GM18511 (cell line): Measurements from ENCODE around the gene POU2AF1.
A peak's percentile ranks its signal among the peaks of the same experiment; 100 is the strongest.

Experiments used
- ATAC-seq: cut with Tn5 transposase; IDR thresholded peaks from one replicate; pipeline ENCODE4 v1.9.1; 2021; ENCODE audit warnings: mild to moderate bottlenecking, moderate library complexity; ENCODE audit not compliant: unreplicated experiment

The POU2AF1 gene

DNA sequence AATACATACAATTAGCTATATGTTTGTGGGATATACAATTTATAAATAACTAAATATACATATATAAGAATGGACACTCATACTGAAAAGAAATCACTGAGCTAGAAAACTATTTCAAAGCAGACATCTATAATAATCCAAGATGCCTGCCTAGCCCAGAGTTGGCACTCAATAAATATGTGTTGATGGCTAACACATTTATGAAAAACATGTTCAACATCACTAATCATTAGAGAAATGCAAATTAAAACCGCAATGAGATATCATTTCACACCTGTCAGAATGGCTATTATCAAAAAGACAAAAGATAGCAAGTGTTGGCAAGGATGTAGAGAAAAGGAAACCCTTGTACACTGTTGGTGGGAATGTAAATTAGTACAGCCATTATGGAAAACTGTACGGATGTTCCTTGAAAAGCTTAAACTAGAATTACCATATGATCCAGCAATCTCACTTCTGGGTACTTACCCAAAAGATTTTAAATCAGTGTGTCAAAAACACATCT lies 29.8 kb downstream of the POU2AF1 start:
- ATAC-seq: peak; percentile 42

DNA sequence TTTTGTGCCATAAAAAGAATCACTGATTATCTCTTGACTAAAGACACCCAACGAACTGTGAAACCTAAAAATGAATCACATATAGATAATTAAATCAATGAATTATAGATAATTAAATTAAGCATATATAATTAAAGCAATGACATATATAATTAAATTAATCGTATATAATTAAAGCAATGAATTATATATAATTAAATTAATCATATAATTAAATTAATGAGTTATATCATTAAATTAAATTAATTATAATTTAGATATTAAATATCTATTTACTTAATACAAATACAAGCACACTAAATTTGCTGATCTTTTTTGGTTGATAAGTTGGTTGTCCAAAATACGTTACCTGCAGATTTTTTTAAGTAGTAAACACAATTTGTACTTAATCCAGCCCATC lies 30.9 kb downstream of the POU2AF1 start:
- ATAC-seq: no peak

DNA sequence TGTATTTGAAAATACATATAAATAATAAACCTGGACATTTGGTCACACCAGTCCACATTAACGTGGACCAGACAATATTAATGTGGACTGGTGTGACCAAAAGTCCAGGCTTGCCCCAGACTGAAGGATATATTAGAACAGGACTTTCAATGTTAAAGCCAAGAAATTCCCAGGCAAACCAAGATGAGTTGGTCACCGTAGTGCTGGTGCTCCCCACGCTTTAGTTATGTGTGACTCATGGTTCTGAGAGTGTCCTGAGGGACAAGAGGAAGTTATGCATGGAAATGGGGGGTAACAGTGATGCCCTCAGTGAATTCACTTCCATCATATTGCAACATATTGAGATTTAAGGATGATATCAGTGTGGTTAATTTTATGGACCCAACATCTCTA lies 31.4 kb downstream of the POU2AF1 start:
- ATAC-seq: no peak

DNA sequence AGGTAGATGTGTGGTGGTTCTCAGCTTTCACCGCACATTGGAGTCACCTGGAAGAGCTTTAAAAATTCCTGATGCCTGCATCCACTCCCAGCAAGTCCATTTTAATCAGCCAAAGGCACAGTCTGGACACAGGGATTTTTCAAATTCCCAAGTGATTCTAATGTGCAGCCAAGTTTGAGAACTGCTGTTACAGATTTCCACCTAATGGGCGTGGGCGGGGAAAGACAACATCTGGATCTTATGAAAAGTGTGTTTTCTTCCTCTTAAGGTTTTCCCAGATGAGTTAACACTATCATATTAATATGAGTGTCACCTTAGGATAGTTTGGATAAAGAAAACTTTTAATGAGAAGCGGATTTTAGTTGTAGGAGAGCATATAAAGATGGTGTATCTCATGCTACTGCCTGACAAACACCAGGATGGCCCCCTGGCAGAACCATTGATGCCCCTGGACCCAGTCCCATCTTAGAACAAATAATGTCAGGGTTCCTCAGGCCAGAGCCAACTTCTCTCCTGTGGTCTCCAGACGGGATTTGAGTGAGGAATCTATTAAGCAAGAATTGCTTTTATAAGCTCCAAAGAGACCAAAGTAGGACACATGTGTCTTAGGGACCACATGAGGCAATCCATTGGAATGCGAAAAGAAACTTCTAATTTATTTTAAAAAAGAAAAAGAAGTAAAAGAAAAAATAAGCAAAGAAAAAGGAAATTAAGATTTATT lies 31.9 kb downstream of the POU2AF1 start:
- no peak for ATAC-seq

DNA sequence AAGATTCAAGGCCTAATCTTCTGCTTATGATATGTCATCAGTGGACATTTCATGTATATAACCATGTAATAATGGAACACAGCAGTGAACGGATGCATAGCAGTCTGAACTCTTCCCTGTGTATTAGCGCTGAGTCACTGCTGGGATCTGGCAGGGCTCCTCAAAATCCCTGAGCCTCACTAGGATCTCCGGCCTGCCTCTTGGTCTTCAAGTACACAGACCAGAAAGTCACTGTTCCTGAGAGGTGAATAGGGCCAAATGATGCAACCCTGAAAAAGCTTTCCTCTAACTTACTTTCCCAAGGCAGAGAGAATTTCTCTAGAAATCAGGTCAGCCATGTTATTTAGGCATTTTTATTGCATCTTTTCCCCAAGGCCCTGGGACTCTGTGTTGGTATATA lies 35.0 kb downstream of the POU2AF1 start:
- no peak for ATAC-seq

DNA sequence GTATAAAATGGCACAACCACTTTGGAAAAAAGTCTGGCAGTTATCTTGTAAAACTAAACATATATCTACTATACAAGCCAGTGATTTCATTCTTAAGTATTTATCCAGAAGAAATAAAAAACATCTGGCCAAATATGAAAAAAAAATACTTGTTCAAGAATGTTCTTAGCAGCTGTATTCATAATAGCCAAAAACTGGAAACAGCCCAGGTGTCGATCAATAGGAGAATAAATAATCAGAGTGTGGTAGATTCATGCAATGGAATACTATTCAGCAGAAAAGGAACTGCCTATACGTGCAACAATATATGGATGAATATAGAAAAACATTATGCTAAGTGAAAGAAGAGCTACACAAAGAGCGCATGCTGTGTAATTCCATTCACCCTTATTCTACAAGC lies 36.7 kb downstream of the POU2AF1 start:
- no peak for ATAC-seq

DNA sequence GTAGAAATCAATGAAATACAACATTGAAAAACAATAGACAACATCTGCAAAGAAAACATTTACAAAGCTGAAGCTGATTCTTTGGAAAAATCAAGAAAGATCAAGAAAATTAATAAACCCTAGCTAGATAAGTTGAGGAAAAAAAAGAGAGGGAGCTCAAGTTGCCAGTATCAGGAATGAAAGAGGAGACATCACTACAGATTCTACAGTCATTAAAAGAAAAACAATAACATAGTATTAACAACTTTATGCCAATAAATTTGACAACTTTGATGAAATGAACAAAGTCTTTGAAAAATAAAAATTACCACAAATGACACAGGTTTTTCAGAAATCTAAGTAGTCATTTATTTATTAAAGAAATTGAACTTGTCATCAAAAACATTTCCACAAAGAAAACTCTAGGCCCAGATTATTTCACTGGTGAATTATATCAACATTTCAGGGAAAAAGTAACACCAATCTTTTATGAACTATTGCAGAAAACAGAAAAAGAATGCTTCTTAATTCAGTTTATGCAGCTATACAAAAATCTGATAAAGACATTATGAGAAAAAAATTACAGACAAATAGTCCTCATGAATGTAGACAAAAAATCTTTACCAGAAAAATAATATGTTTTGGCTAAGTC lies 39.2 kb downstream of the POU2AF1 start:
- no peak for ATAC-seq

DNA sequence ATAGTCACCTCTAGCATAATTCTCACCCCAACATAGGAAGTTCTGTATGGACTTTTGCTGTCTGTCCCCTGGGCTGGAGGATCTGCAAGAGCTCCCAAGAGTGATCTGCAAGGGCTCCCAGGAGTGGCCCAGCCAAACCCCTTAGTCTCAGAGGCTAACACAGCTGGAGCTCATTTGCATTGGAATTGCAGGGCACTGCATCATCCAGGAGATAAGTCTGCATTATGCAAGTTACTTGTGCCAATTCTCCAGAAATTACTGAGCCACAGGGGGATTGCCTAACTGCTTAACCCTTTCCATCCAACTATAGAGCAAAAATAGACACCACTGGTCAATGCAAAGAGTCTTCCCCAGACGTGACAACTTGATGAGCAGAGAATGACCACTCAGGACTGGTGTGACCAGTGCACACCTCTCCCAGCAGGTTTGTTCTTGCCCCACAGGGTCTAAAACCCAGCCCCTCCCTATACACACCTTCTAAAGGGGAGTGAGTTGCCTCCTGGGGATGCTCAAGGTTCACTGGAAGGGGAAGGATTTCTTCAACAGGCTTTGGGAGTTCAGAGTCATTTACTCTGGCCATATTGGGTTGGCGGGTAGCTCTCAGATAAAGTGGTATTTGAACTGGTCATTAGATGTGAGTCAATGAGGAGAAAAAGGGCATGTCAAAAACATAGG lies 42.4 kb downstream of the POU2AF1 start:
- no peak for ATAC-seq

DNA sequence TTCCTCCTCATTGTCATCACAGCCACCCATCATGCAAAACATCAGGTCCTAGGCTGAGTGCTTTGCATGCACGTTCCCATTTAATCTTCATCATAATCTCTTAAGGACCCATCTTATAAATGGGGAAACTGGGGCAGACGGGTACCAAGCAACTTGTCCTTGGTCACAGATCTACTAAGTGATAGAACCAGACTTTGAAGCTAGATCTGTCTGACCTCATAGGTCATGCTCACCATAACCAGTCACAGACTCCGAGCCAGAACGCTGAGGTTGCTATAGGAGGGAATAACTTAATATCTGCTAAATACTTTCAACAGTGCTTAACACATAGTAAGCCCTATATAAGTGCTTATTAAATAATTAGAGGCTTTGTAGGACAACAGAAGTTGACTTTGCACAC lies 43.0 kb downstream of the POU2AF1 start:
- ATAC-seq: no peak

DNA sequence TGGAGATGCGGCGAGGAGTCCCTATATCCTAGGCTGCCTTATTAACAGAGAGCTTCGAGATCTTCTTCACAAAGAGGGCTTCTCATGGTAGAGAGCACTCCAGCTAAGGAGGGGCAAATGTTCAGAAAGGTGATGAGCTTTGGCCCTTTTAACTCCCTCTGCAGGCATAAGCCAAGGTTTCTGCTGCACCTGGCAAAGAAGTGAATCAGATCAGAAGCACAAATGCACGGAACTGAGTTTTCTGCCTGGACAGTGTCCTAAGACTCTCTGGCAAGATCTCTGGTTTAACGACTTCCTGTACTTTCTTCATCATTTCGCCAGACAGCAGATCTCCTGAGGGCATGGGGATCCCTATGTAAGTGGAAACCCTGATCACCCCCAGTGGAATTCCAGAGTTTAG lies 43.5 kb downstream of the POU2AF1 start:
- ATAC-seq: no peak

DNA sequence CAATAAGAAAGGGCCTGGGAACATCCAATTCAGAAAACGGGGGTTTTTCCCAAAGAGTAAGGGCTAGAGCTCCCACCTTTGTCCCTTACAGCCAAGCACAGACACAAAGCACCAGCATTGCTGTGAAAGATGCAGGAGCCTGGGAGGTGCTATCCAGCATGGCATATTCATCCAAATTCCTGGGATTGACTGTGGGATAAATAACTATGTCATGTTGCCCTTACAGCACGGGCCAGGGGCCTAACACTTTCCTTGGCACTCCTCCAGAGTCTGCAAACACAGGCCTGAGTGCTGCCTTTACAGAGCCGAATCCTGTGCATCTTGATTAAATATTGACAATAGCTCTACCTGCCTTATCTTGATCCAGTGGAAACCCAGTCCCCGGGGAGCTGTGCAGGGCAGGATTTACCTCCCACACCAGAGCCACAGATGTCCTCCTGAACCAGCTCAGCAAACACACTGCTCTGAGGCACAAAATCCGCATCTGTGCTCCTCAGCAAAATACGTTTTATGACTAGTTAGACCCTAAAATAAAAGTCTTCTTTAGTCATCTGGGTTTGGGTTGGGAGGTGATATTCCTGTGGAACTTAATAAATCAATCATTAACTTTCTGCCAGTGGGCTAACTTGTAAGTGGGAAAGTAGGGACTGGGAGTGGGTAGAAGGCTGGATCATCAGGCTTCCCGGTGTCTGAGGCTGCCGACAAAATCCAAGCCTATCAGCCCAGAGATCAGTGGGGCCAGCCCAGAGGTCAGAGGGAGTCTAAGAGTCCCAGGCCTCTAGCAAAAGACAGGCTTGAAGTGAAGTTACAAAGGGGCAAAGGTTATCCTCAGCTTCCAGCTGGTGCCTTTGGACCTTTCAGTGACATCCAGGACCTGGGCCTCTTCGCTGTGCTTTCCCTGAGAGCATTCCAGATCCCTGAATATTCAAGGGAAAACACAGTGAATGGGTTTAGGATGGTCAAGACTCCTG lies 44.3 kb downstream of the POU2AF1 start:
- ATAC-seq: no peak

DNA sequence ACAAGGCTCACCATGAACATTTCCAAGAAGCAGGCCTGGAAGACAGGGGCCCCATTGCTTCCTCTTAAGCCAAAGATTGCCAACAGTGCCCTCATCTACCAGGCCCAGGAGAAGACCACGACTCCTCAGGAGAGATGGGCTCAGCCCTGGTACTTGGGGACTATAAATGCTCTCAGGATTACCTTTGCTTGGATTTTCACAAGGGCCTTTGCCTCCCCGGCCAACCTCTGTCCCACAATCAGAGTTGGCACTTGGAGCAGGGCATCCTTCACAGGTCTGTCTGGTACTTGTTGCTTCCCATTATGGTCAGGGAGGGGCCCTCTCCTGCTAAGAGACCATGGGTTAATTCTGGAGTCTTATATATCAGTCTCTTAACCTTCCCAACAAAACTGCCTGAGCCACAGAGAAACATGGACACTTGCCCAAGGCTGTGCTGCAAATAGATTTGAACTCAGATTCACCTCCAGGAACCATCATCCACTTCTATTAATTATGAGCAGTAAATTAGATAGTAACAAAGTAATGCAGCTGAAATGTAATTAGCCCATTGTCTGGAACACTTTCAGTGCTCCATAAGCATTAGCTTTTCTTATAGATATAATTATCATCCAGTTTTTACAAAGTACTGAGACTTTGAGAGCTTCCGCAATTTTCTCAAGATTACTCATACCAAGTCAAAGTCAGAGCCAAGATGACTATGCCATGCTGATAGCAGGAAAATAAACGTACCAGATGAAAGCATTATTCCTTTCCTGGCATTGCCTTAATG lies 47.2 kb downstream of the POU2AF1 start:
- no peak for ATAC-seq

DNA sequence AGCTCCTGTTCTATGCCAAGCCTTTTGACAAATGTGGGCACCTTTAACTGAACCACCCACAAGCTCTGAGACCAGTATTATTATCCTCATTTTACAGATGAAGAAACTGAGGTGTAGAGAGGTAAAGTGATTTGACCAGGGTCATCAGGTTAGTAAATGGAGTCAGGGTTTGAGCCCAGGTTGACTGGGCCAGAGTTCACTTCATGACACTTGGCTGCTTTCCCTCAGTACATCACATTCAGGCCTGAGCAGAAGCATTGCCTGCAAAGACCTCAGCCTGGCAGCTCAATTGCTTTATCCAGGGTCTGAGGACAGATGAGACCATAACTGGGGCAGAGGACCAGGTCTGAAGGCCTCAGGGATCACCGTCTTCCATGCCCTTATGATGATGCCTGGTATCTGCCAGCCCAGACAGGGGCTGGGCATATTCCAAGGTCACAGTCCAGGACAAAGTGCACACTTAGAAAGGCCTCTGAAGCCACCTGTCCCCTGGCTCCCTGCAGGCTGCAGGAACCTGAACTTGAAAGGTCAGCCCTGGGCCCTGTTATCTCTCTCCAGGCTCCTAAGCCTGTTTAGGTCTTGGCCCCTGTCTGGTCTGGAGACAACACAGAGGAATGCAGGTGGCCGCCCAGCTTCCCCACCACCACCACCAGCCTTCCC lies 48.7 kb downstream of the POU2AF1 start:
- ATAC-seq: no peak

DNA sequence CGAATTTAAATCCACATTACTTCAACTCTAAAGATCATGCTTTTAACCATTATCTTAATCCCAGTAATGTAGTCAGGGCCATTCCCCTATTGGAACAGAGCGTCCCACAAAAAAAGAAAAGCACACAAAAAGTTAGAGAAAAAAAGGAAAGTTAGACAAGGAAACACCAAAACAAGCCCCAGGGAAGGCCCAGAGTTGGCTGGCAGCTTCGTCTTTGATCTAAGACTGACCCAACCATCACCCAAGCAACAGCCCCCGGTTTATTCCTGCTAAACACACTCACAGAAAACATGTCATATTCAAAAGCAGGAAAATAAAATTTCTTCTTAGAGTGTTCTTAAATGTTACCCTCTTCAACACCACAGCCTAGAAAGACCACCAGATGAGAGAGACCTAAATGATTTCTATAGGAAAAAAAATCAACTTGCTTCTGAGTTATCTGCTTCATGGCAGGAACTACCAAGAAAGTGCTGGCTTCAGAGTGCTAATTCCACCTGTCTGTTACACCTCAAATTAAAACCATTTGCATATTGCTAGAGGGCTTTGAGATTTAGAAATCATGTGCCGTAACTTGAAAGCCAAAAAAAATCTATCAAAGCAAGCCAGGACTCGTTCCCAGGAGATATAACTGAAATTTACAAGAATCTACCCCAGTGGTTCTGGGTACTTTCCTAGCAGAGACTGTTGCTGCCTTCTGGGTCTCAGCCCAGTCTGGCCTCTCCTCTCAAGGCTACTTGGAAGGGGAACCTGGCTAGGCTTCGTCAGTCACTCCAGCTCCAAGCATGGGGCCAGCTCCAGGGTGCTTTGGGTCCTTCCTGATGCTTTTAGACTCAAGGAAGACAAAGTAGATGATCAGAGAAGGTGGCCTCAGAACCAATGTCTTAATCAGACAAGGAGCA lies 49.5 kb downstream of the POU2AF1 start:
- no peak for ATAC-seq

DNA sequence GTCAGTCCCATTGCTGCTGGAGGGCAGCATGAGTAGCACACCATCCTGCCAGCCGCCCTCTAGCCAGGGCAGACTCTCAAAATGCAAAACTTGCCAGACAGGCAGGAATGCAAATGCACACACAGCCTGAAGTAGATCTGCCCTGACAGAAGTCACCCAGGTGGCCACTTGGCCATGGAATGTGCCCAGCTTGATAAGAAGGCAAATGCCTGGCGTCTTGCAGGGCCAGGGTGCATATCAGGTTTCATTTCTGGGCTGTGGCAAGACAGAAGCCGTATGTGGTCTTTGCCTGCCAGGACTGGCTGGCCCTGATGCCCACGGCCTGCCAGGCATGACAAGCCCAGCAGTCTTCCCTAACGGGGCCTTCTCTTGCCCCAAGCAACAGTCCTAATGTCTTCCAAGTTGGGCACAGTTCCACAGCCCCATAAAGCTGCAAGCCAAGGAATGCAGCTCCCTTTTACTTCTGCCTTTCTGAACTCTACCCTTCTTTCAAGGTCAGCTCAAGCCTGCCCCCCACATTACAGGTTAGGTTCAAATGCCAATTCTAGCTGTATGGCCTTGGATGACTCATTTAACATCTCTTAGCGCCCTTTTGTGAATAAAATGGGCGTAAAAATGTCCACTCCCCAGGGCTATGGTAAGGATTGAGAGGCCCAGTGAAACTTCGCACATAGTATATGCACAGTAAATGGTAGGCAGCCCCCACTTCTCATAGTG lies 51.0 kb downstream of the POU2AF1 start:
- ATAC-seq: no peak

DNA sequence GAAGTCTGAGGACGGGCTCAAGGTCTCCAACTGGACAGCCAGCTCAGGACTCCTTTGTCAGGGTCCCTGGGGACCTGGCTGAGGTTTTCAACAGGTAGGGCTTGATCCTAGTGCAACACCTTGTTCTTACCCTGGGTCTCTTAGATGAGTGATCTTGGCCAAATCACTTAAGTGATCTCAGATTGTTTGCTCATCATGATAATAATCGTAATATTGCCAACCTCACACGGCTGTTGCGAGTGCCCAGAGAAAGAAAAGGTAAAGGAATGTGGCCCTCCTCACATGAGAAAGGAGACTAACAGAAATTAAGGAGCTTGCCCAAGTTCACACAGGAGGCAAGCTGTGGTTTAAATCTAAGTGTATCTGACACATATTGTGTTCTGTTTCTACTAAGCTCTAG lies 52.3 kb downstream of the POU2AF1 start:
- ATAC-seq: no peak

DNA sequence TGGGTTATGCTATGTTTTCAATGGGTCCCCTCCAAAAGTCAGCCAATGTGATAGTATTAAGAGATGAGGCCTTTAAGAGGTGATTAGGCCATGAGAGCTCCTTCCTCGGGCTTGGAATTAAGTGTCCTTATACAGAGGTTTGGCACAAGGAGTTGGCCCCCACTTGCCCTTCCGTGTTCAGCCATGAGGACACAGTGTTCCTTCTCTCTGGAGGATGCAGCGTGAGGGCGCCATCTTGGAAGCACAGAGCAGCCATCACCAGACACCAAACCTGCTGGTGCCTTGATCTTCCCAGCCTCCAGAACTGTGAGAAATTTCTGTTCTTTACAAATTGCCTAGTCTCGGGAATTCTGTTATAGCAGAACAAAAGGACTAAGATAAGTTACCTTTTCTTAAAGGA lies 53.8 kb downstream of the POU2AF1 start:
- ATAC-seq: no peak

DNA sequence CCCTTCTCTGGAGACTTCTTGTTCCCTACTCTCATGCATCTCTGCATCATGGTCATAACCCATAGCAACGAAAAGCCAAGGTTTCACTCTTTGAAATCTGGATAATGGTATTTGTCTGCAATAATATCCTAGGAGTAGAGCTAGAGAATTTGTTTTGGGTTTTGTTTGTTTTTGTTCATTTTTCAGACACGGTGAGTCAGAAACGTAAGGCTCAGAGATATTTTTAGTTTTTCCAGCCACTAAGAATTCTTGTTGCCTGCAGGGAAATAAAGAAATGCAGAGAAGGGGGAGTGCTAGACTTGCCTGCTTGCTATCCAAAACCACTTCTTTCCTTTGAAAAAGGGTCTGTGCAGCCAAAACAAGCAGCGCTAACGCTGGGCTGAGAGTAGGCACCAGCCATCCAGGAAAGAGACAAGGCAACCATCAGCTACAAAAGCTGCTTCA lies 54.8 kb downstream of the POU2AF1 start:
- ATAC-seq: no peak
